H9 (cell line): ENCODE measurements around the gene KIF5C. TPM values are rescaled to one million over a fixed set of nuclear protein-coding genes. Genes with fewer than 3 reads are reported as not detected.

Source experiments
- DNase-seq: peaks from one replicate; pipeline ENCODE4 v3.0.0-alpha.2; 2017
- H2AFZ ChIP-seq: one replicate; pipeline ENCODE4 v1.6.1; 2013; ENCODE audit warnings: mild to moderate bottlenecking, low read length, control low read depth, moderate library complexity
- H2AK5ac ChIP-seq: 2 replicates; pipeline ENCODE4 v1.6.1; 2013; ENCODE audit warnings: low read length, control low read depth, mixed read lengths; ENCODE audit not compliant: insufficient read length
- H2BK120ac ChIP-seq: one replicate; pipeline ENCODE4 v1.6.1; 2013; ENCODE audit warnings: low read depth, mild to moderate bottlenecking, low read length, control low read depth, inconsistent platforms; ENCODE audit not compliant: poor library complexity, severe bottlenecking
- H2BK12ac ChIP-seq: 2 replicates; pipeline ENCODE4 v1.6.1; 2013; ENCODE audit warnings: low read length, control low read depth, mixed read lengths, low read depth; ENCODE audit not compliant: insufficient read length
- H2BK15ac ChIP-seq: 2 replicates; pipeline ENCODE4 v1.6.1; 2013; ENCODE audit warnings: low read depth, low read length, control low read depth
- H2BK20ac ChIP-seq: one replicate; pipeline ENCODE4 v1.6.1; 2013; ENCODE audit warnings: low read depth, mild to moderate bottlenecking, low read length, control low read depth, inconsistent platforms; ENCODE audit not compliant: poor library complexity, severe bottlenecking
- H2BK5ac ChIP-seq: 2 replicates; pipeline ENCODE4 v1.6.1; 2013; ENCODE audit warnings: low read length, control low read depth, mixed read lengths; ENCODE audit not compliant: insufficient read length
- H3K14ac ChIP-seq: 2 replicates; pipeline ENCODE4 v1.6.1; 2013; ENCODE audit warnings: low read length, control low read depth; ENCODE audit not compliant: insufficient read depth
- H3K18ac ChIP-seq: 2 replicates; pipeline ENCODE4 v1.6.1; 2013; ENCODE audit warnings: low read depth, mild to moderate bottlenecking, mixed read lengths, low read length, control low read depth; ENCODE audit not compliant: insufficient read length
- H3K23ac ChIP-seq: 2 replicates; pipeline ENCODE4 v1.6.1; 2013; ENCODE audit warnings: low read length, control low read depth, mixed read lengths, low read depth; ENCODE audit not compliant: insufficient read length
- H3K23me2 ChIP-seq: 2 replicates; pipeline ENCODE4 v1.6.1; 2013; ENCODE audit warnings: low read depth, mild to moderate bottlenecking, mixed read lengths, low read length, control low read depth; ENCODE audit not compliant: insufficient read length, poor library complexity, severe bottlenecking
- H3K27ac ChIP-seq: 2 replicates; pipeline ENCODE4 v1.5.1; 2013; ENCODE audit warnings: low read length, control low read depth, mixed read lengths, low read depth; ENCODE audit not compliant: insufficient read length
- H3K27me3 ChIP-seq: 2 replicates; pipeline ENCODE4 v1.6.1; 2013; ENCODE audit warnings: low read length, control low read depth, inconsistent platforms; ENCODE audit not compliant: insufficient read depth
- H3K4ac ChIP-seq: 2 replicates; pipeline ENCODE4 v1.6.1; 2013; ENCODE audit warnings: low read depth, mild to moderate bottlenecking, control low read depth, inconsistent platforms, low read length, moderate library complexity
- H3K4me1 ChIP-seq: 2 replicates; pipeline ENCODE4 v1.6.1; 2013; ENCODE audit warnings: low read length, control low read depth, inconsistent platforms; ENCODE audit not compliant: insufficient read depth
- H3K4me2 ChIP-seq: 2 replicates; pipeline ENCODE4 v1.6.1; 2013; ENCODE audit warnings: low read length, control low read depth, mixed read lengths; ENCODE audit not compliant: insufficient read length, insufficient read depth
- H3K56ac ChIP-seq: 2 replicates; pipeline ENCODE4 v1.6.1; 2013; ENCODE audit warnings: low read depth, mild to moderate bottlenecking, mixed read lengths, low read length, control low read depth; ENCODE audit not compliant: insufficient read length
- H3K79me1 ChIP-seq: 2 replicates; pipeline ENCODE4 v1.6.1; 2013; ENCODE audit warnings: low read depth, mild to moderate bottlenecking, moderate library complexity, low read length, control low read depth, inconsistent platforms; ENCODE audit not compliant: insufficient read depth, poor library complexity, severe bottlenecking
- H3K79me2 ChIP-seq: 2 replicates; pipeline ENCODE4 v1.6.1; 2013; ENCODE audit warnings: low read length, control low read depth, inconsistent platforms; ENCODE audit not compliant: insufficient read depth
- H3K9ac ChIP-seq: 2 replicates; pipeline ENCODE4 v1.6.1; 2013; ENCODE audit warnings: low read length, control low read depth, mixed read lengths; ENCODE audit not compliant: insufficient read length; ENCODE audit errors: extremely low read depth
- H3K9me3 ChIP-seq: one replicate; pipeline ENCODE4 v1.6.1; 2013; ENCODE audit warnings: low read depth, low read length, inconsistent platforms; ENCODE audit not compliant: control insufficient read depth
- H3T11ph ChIP-seq: one replicate; pipeline ENCODE4 v1.6.1; 2013; ENCODE audit warnings: mild to moderate bottlenecking, low read length, control low read depth, inconsistent platforms
- H4K20me1 ChIP-seq: one replicate; pipeline ENCODE4 v1.6.1; 2013; ENCODE audit not compliant: control insufficient read depth, insufficient read length, insufficient read depth
- H4K5ac ChIP-seq: 2 replicates; pipeline ENCODE4 v1.6.1; 2013; ENCODE audit warnings: low read depth, mild to moderate bottlenecking, mixed read lengths, low read length, control low read depth; ENCODE audit not compliant: insufficient read length
- H4K8ac ChIP-seq: replicated peaks from 2 replicates; pipeline ENCODE4 v1.6.1; 2013; ENCODE audit warnings: low read length, control low read depth, mixed read lengths, low read depth; ENCODE audit not compliant: insufficient read length
- H4K91ac ChIP-seq: 2 replicates; pipeline ENCODE4 v1.6.1; 2013; ENCODE audit warnings: low read depth, mild to moderate bottlenecking, moderate library complexity, mixed read lengths, low read length, control low read depth; ENCODE audit not compliant: insufficient read length
- H3K27ac Mint-ChIP-seq, 3 experiments: 2 replicates in 2 of 3; 3 replicates in 1 of 3; pipeline ENCODE4 v1.8.0; 2020 to 2021; ENCODE audit warnings: mixed read lengths in 3 of 3, mild to moderate bottlenecking in 1 of 3, moderate library complexity in 1 of 3
- H3K27me3 Mint-ChIP-seq: 2 replicates; pipeline ENCODE4 v1.8.0; 2021; ENCODE audit warnings: low read depth, mild to moderate bottlenecking, moderate library complexity, mixed read lengths
- H3K36me3 Mint-ChIP-seq, 3 experiments: 2 replicates in 2 of 3; 3 replicates in 1 of 3; pipeline ENCODE4 v1.8.0; 2020 to 2021; ENCODE audit warnings: low read depth in 3 of 3, mixed read lengths in 3 of 3; ENCODE audit not compliant: insufficient read depth in 1 of 3
- H3K4me1 Mint-ChIP-seq, 2 experiments: 2 replicates each; pipeline ENCODE4 v1.8.0; 2020; ENCODE audit warnings: mixed read lengths in 2 of 2
- H3K4me3 Mint-ChIP-seq, 2 experiments: 2 replicates in 1 of 2; 3 replicates in 1 of 2; pipeline ENCODE4 v1.8.0; 2020 to 2021; ENCODE audit warnings: mild to moderate bottlenecking in 2 of 2, mixed read lengths in 2 of 2, moderate library complexity in 1 of 2
- H3K9me3 Mint-ChIP-seq, 2 experiments: 2 replicates in 1 of 2; 3 replicates in 1 of 2; pipeline ENCODE4 v1.8.0; 2020; ENCODE audit warnings: mild to moderate bottlenecking in 2 of 2, mixed read lengths in 2 of 2, moderate library complexity in 1 of 2
- CTCF ChIP-seq: fragments of 200-600 bp; sonication (generic); conservative IDR thresholded peaks from 3 replicates; pipeline ENCODE4 v1.8.0; 2021; ENCODE audit warnings: antibody characterized with exemption, mild to moderate bottlenecking
- WGBS: extraction: QIAGEN DNeasy Blood & Tissue Kit; methylation state at CpG from one replicate; pipeline ENCODE4 v1.1.7; 2013; ENCODE audit warnings: missing lambda C conversion rate, low lambda C conversion rate, mixed read lengths; ENCODE audit not compliant: insufficient read length; ENCODE audit errors: extremely low coverage; 5-methylcytosine and 5-hydroxymethylcytosine counted together
- total RNA-seq: library from RNA; stranded (reverse); gene quantifications from 2 replicates; pipeline ENCODE4 v1.2.1, GENCODE V29; 2021

The KIF5C gene
- total RNA-seq, 1 experiment from 2014 or later, result 52.9 TPM

- H2BK12ac ChIP-seq, result no peak overlapping the region
- H2BK20ac ChIP-seq, result no peak overlapping the region
- no peak overlapping the region for H2BK120ac ChIP-seq
- no peak overlapping the region for H4K5ac ChIP-seq
- H3K9me3 ChIP-seq, result no peaks in the 10 kb centered on the region
- H3K23me2 ChIP-seq, result no peaks in the 10 kb centered on the region
- H3K27ac ChIP-seq, result no peak overlapping the region
- Mint-ChIP-seq H3K27ac (peak overlapping the region in 1 of 3 experiments; percentile 53; a peak in 2 of 7 replicates), H3K27me3 (no peaks in the 10 kb centered on the region), H3K9me3 (no peaks in the 10 kb centered on the region), H3K36me3 (peaks cover 39 to 69% (median 58%) of the 10 kb centered on the region in 3 experiments), H3K4me1 (peaks cover 12 to 17% of the 10 kb centered on the region in 2 experiments), H3K4me3 (no peak overlapping the region)
- no peaks in the 10 kb centered on the region for H4K20me1 ChIP-seq
- H2AFZ ChIP-seq, result no peak overlapping the region
- no peak overlapping the region for H3K9ac ChIP-seq
- no peak overlapping the region for H3T11ph ChIP-seq
- H3K79me2 ChIP-seq, result no peaks in the 10 kb centered on the region
- no peak overlapping the region for H3K56ac ChIP-seq
- H3K79me1 ChIP-seq, result no peaks in the 10 kb centered on the region
- no peak for TF ChIP-seq CTCF
- H3K23ac ChIP-seq, result no peak overlapping the region
- H4K91ac ChIP-seq, result no peak overlapping the region
- no peak overlapping the region for H4K8ac ChIP-seq
- H2BK5ac ChIP-seq, result no peak overlapping the region
- H2AK5ac ChIP-seq, result no peak overlapping the region
- no CpG with 5 or more reads among the region's 3 CpGs for WGBS
- no peak overlapping the region for H3K14ac ChIP-seq
- H2BK15ac ChIP-seq, result no peak overlapping the region
- DNase-seq, result no peak
- H3K4ac ChIP-seq, result no peak overlapping the region
- no peak overlapping the region for H3K18ac ChIP-seq
- no peaks in the 10 kb centered on the region for H3K27me3 ChIP-seq
- H3K4me2 ChIP-seq, result no peak overlapping the region
- peaks cover 2% of the 10 kb centered on the region; the same call in 1 of the 2 replicates for H3K4me1 ChIP-seq
These were observed 106.8 kb downstream of the KIF5C start for GRCh38 chr2:148981781-148982180.
